NT2/D1 (cell line): ENCODE measurements around the gene NLRC5.

Experiments
- SUZ12 ChIP-seq: IDR thresholded peaks from 2 replicates; pipeline ENCODE4 v1.6.1; 2011; ENCODE audit not compliant: insufficient read length, insufficient read depth; ENCODE audit errors: extremely low read depth
- YY1 ChIP-seq: IDR thresholded peaks from 2 replicates; pipeline ENCODE4 v1.6.1; 2011; ENCODE audit not compliant: insufficient read length, insufficient read depth
- ZNF274 ChIP-seq: IDR thresholded peaks from 2 replicates; pipeline ENCODE4 v1.6.1; 2011; ENCODE audit warnings: mild to moderate bottlenecking, low read depth, low read length

DNA sequence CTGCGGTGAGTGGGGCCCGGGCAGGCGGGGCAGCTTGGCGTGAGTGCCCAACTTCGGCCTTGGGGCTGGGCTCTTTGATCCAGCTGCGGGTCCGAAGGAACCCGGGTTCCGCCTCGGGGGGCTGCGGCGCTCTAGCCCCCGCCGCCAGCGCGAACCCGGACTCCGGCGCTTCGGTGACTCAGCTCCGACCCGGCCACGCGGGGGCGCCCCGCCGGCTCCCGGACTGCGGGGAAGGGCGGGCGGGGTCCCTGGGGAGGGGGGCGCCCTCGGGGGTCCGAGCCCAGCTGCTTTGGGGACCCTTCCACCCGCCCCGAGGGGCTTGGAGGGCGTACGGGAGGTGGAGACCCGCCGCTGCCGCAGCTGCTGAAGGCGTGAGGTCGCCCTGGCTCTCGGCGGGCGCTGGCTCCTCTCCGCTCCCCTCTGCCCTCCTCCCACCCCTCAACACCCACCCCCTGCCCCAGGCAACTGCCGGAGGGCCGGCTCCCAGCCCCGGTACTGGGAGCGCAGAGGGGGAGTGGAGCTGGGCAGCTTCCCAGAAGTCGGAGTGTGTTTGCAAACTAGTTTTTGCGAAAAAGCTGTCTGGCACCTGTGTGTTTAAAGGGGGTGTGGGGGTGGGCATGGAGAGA is 103.5 kb downstream of the NLRC5 start:
- TF ChIP-seq SUZ12 (no peak), ZNF274 (no peak), YY1 (no peak)
